GM12874 (cell line): ENCODE measurements around the gene WFDC6.

Experiments used
- TF ChIP-seq, protein P1 (sequence below): IDR thresholded peaks from 2 replicates; pipeline ENCODE4 v1.5.1; 2011; ENCODE audit warnings: low read depth, mild to moderate bottlenecking, control low read depth, low read length, moderate library complexity; ENCODE audit not compliant: insufficient read depth

The WFDC6 gene

DNA sequence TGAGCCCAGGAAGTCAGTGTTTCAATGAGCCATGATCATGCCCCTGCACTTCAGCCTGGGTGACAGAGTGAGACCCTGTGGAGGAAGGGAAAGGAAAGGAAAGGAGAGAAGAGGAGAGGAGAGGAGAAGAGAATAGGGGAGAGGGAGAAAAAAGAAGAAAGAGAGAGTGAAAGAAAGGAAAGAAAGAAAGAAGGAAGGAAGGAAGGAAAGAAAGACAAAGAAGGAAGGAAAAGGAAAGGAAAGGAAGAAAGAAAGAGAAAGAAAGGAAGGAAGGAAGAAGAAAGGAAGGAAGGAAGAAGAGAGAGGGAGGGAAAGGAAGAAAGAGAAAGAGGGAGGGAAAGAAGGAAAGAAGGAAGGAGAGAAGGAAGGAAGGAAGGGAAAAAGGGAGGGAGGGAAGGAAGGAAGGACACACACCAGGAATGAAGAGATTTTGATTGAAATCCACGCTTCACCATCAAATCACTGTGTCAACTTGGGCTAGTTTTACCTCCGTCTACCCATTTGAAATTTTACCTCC lies 25.5 kb upstream of the WFDC6 start:
- TF ChIP-seq, protein P1, sequence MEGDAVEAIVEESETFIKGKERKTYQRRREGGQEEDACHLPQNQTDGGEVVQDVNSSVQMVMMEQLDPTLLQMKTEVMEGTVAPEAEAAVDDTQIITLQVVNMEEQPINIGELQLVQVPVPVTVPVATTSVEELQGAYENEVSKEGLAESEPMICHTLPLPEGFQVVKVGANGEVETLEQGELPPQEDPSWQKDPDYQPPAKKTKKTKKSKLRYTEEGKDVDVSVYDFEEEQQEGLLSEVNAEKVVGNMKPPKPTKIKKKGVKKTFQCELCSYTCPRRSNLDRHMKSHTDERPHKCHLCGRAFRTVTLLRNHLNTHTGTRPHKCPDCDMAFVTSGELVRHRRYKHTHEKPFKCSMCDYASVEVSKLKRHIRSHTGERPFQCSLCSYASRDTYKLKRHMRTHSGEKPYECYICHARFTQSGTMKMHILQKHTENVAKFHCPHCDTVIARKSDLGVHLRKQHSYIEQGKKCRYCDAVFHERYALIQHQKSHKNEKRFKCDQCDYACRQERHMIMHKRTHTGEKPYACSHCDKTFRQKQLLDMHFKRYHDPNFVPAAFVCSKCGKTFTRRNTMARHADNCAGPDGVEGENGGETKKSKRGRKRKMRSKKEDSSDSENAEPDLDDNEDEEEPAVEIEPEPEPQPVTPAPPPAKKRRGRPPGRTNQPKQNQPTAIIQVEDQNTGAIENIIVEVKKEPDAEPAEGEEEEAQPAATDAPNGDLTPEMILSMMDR, result no peak

DNA sequence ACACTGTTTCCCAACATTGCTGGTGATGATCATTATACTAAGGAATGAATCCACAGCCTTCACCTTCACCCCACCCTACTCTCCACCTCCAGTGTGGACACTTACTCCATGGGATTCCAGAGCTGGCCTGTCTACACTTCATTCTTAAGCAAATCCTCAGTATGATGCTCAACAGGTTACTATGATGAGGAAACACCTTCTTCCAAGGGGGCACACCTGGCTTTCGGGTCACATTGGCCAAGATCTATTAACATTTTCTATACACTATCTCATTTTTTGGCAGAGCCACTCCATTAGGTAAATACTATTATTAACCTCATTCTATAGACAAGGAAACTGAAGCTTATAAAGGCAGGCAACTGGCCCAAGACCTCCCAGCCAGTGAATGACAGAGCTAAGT lies 15.9 kb upstream of the WFDC6 start:
- TF ChIP-seq, protein P1, result no peak

DNA sequence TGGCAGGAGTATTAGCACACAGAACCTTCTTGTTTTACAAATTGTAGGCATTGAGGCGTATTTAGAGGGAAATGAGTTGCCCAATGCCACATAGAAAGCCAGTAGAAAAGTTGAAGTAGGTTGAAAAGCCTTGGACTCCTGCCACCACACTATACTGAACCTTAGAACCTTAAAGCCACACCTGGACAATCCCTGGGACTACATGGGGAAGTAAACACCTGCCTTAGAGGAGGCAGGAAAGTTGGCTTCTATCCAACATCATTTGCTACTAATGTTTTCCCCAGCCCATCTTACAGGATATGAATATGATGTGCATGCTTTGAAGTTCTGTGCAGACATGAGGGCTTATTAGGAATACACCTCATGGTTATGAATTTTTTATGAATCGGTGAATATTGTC lies 13.2 kb upstream of the WFDC6 start:
- TF ChIP-seq, protein P1, result no peak

DNA sequence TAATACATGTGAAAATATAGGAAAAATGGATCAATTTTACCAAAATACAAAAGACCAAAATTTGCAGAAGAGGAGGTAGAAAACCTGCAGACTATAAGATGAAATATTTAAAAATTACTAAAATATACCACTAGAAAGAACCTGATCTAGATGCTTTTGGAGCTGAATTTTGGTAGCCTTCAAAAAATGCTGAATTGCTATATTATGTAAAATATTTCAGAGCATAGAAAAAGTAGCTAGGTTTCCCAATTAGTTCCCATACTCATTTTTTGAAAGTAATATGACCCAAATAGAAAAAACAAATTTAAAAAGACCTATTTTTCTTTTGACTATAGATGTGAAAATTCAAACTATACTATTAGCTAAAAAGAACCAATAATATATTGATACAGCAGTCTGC lies 11.5 kb upstream of the WFDC6 start:
- TF ChIP-seq, protein P1, result no peak

DNA sequence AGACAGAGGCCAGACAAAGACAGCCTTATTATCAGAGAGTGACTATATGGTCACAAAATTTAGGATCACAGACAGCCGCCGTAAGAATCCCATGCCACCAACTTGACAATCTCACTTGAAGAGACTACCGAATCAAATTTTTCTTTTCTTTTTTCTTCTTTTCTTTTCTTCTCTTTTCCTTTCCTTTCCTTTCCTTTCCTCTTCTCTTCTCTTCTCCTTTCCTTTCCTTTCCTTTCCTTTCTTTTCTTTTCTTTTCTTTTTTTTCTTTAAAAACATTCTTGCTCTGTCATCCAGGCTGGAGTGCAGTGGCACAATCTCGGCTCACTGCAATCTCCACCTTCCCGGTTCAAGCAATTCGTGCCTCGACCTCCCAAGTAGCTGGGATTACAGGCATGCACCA lies 9.1 kb upstream of the WFDC6 start:
- TF ChIP-seq, protein P1, result no peak

DNA sequence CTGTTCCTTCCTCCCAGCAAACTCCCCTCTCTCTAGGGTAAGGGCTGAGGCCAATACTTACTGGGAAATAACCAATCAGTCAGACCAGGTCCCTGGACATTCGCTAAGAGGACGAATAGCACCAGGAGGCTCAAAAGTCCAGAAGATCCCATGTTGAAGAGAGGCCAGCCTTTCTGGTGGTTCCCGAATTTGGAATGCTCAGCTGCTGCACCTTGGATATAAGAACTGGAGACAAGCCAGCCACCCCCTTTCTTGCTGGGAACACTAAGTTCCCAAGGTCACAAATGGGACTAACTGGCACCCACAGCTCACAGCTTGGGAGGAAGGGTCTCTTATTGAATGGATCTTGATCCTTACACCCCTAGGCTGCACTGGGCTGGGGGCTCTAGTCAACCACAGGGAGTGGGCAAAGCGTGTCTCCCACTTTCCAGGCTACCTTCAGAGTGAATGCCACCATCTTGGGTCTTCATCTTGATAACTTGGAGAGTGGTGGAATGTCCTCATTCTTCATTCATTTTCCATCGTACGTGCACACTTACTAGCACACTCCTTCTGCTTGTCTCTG lies 8.0 kb upstream of the WFDC6 start, which contains the start of gene EPPIN:
Gene EPPIN, minus strand, starts transcription at position 196 of the 565 bp plus-strand sequence. Its CDS starts 44 bp downstream, at position 152.
- TF ChIP-seq, protein P1, result no peak

DNA sequence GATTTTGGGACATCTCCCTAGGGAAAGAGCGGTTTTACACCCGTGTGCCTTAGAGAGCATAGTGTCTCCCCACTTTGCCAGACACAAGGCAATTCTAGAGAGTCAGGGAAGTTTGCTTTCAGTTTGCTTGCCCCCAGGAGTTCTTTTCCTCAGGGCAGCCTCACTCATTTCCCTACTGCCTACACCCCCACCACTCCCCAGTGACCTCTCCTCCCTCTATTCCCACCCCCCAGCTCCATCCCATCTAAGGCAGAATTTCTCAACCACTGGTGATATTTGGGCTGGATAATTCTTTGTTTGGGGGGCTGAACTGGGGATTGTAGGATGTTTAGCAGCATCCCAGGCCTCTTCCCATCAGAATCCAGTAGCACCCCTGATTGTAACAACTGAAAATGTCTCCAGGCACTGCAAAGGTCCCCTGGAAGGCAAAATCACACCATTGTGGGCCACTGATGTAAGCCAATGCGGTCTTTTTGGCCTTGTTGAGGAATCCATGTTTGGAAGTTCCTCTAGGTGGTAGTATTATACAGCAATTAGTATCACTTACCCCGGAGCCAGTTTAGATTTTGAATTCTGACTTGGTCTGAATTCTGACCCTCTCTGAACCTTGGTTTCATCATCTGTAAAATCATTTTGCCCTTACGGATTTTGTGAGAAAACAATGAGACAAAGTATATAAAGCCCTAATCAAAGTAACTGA lies 6.6 kb upstream of the WFDC6 start:
- TF ChIP-seq, protein P1, result no peak
